ENCODE results near the gene ZNF532. TPM values are rescaled to one million over a fixed set of nuclear protein-coding genes. Genes with fewer than 3 reads are reported as not detected.

The ZNF532 gene
- total and polyA plus RNA-seq, 8 donors = 56.2 to 153 (median 142) TPM

GRCh38 chr18:58866066-58866772 is 1.5 kb downstream of the ZNF532 start:
- peak overlapping the region; percentile 3 to 96 for H3K27ac ChIP-seq
- no peak for ATAC-seq
- peaks cover 8 to 46% of the 10 kb centered on the region in 2 donors for H3K4me1 ChIP-seq
- peaks cover 0 to 16% of the 10 kb centered on the region in 2 donors for H3K36me3 ChIP-seq
- H3K4me3 ChIP-seq = no peak overlapping the region
- no peak for DNase-seq
- no peak for TF ChIP-seq CTCF (IDR thresholded peaks at IDR 0.05)
- intact Hi-C loops (cut with DNase I) = no loop called here
- peaks cover 0 to 32% of the 10 kb centered on the region in 2 donors for H3K27me3 ChIP-seq
- no peaks in the 10 kb centered on the region for H3K9me3 ChIP-seq

GRCh38 chr18:58866773-58867150 is 2.1 kb downstream of the ZNF532 start:
- intact Hi-C loops (cut with DNase I) = no loop called here
- TF ChIP-seq CTCF (IDR thresholded peaks at IDR 0.05) = no peak
- Histone ChIP-seq H3K4me3 (no peak overlapping the region), H3K9me3 (no peaks in the 10 kb centered on the region), H3K27me3 (peaks cover 0 to 32% of the 10 kb centered on the region in 2 donors), H3K4me1 (peaks cover 11 to 46% of the 10 kb centered on the region in 2 donors), H3K36me3 (peaks cover 0 to 20% of the 10 kb centered on the region in 2 donors), H3K27ac (peak overlapping the region; percentile 3 to 96)
- no peak for DNase-seq
- ATAC-seq = no peak

GRCh38 chr18:58867281-58867961 is 2.7 kb downstream of the ZNF532 start:
- Histone ChIP-seq H3K9me3 (no peaks in the 10 kb centered on the region), H3K27ac (peak overlapping the region; percentile 3 to 96), H3K4me1 (peaks cover 10 to 41% of the 10 kb centered on the region in 2 donors), H3K36me3 (peaks cover 0 to 22% of the 10 kb centered on the region in 2 donors), H3K4me3 (no peak overlapping the region), H3K27me3 (peaks cover 0 to 28% of the 10 kb centered on the region in 2 donors)
- no peak for ATAC-seq
- DNase-seq = peak in 1 of 4 donors; percentile 66
- intact Hi-C loops (cut with DNase I) = no loop called here
- TF ChIP-seq CTCF (IDR thresholded peaks at IDR 0.05) = no peak

- no peak overlapping the region for H3K27ac ChIP-seq
- intact Hi-C loops (cut with DNase I) = no loop called here
- DNase-seq (no peak), ATAC-seq (no peak)
- H3K27me3 ChIP-seq = peaks cover 0 to 21% of the 10 kb centered on the region in 2 donors
- no peak for TF ChIP-seq CTCF (IDR thresholded peaks at IDR 0.05)
- H3K4me3 ChIP-seq = no peak overlapping the region
- H3K9me3 ChIP-seq = no peaks in the 10 kb centered on the region
- H3K36me3 ChIP-seq = peaks cover 0 to 23% of the 10 kb centered on the region in 2 donors
- peaks cover 6 to 36% of the 10 kb centered on the region in 2 donors for H3K4me1 ChIP-seq
These were observed 3.8 kb downstream of the ZNF532 start for GRCh38 chr18:58868440-58868839.

- peaks cover 4 to 22% of the 10 kb centered on the region in 2 donors for H3K4me1 ChIP-seq
- no peak overlapping the region for H3K27ac ChIP-seq
- peaks cover 0 to 23% of the 10 kb centered on the region in 2 donors for H3K36me3 ChIP-seq
- intact Hi-C loops (cut with DNase I) = no loop called here
- DNase-seq (no peak), ATAC-seq (no peak)
- no peak for TF ChIP-seq CTCF (IDR thresholded peaks at IDR 0.05)
- peaks cover 0 to 5% of the 10 kb centered on the region in 2 donors for H3K27me3 ChIP-seq
- no peaks in the 10 kb centered on the region for H3K9me3 ChIP-seq
- no peak overlapping the region for H3K4me3 ChIP-seq
These were observed 5.5 kb downstream of the ZNF532 start for GRCh38 chr18:58870130-58870529.

Data from left lung (tissue), 10 donors.